Caco-2 (cell line): ENCODE data around the gene REP15. TPM values are rescaled to one million over a fixed set of nuclear protein-coding genes. Genes with fewer than 3 reads are reported as not detected.

Source experiments
- BruUV-seq: library from RNA; stranded (reverse); fragments of 400-500 nt; replicated peaks from 2 replicates; lab custom pipeline; 2021; lab: Mats Ljungman, UMichigan
- CTCF ChIA-PET: fragments of 300-600 bp; sonication (Branson Sonifier 250); formaldehyde crosslinking; loops from one replicate; lab custom pipeline; 2022; ENCODE audit warnings: antibody characterized with exemption; lab: Charles Lee
- POLR2A ChIA-PET: fragments of 300-600 bp; sonication (Branson Sonifier 250); formaldehyde crosslinking; loops from one replicate; lab custom pipeline; 2022; ENCODE audit warnings: antibody characterized with exemption; lab: Charles Lee
- DNase-seq, 2 experiments: peaks; one replicate each; pipeline versions ENCODE4 v3.0.0 to v3.0.0-alpha.2; 2020 to 2022
- H3K27me3 ChIP-seq: replicated peaks from 2 replicates; pipeline ENCODE4 v1.6.0; 2011; ENCODE audit warnings: low read length; ENCODE audit not compliant: control insufficient read depth, insufficient read depth
- H3K36me3 ChIP-seq: 2 replicates; pipeline ENCODE4 v1.5.1; 2011; ENCODE audit warnings: low read length; ENCODE audit not compliant: control insufficient read depth, insufficient read depth
- H3K4me1 ChIP-seq: fragments of 250-450 bp; sonication (Bioruptor Pico); 2 replicates; pipeline ENCODE4 v1.5.1; 2020; ENCODE audit warnings: mild to moderate bottlenecking
- H3K4me3 ChIP-seq: 2 replicates; pipeline ENCODE4 v1.5.1; 2011; ENCODE audit warnings: low read depth, mild to moderate bottlenecking, control low read depth, low read length
- H3K9me3 ChIP-seq: fragments of 250-450 bp; sonication (Bioruptor Pico); 2 replicates; pipeline ENCODE4 v1.5.1; 2020; ENCODE audit warnings: mild to moderate bottlenecking, moderate library complexity
- H3K27ac Mint-ChIP-seq: one replicate; pipeline ENCODE4 v1.8.0; 2022; ENCODE audit warnings: mixed read lengths; ENCODE audit not compliant: unreplicated experiment
- H3K27me3 Mint-ChIP-seq: one replicate; pipeline ENCODE4 v1.8.0; 2022; ENCODE audit warnings: mixed read lengths; ENCODE audit not compliant: insufficient read depth, unreplicated experiment
- H3K36me3 Mint-ChIP-seq: one replicate; pipeline ENCODE4 v1.8.0; 2022; ENCODE audit warnings: mild to moderate bottlenecking, mixed read lengths; ENCODE audit not compliant: insufficient read depth, unreplicated experiment
- H3K4me1 Mint-ChIP-seq: one replicate; pipeline ENCODE4 v1.8.0; 2022; ENCODE audit warnings: low read depth, mixed read lengths; ENCODE audit not compliant: unreplicated experiment
- H3K4me3 Mint-ChIP-seq: one replicate; pipeline ENCODE4 v1.8.0; 2022; ENCODE audit warnings: mild to moderate bottlenecking, moderate library complexity, mixed read lengths; ENCODE audit not compliant: unreplicated experiment
- H3K9me3 Mint-ChIP-seq: one replicate; pipeline ENCODE4 v1.8.0; 2022; ENCODE audit warnings: mixed read lengths; ENCODE audit not compliant: unreplicated experiment
- CTCF ChIP-seq, 2 experiments: fragments of 200-600 bp in 1 of 2; IDR thresholded peaks; 1 replicate in 1 of 2; 2 replicates in 1 of 2; pipeline versions ENCODE4 v1.5.1 to v1.8.0; 2011 to 2022; ENCODE audit warnings: antibody characterized with exemption in 1 of 2, control low read depth in 1 of 2, inconsistent platforms in 1 of 2, low read depth in 1 of 2, low read length in 1 of 2, mild to moderate bottlenecking in 1 of 2, moderate library complexity in 1 of 2; ENCODE audit not compliant: insufficient read depth in 1 of 2, severe bottlenecking in 1 of 2, unreplicated experiment in 1 of 2
- intact Hi-C: fragments of 100-400 bp; cut with micrococcal nuclease; formaldehyde crosslinking; loops from one replicate; pipeline ENCODE4 v1.10.0; 2022; ENCODE audit not compliant: unreplicated experiment
- total RNA-seq: library from RNA; stranded (reverse); gene quantifications from 2 replicates; pipeline ENCODE4 v1.2.3, GENCODE V29; 2022

Gene REP15
- total RNA-seq, 1 experiment from 2014 or later: 2.3 TPM

GRCh38 chr12:27682534-27682933, 13.7 kb upstream of the REP15 start:
- no peak overlapping the region for H3K4me3 ChIP-seq
- POLR2A ChIA-PET: no interaction called here
- Mint-ChIP-seq H3K9me3 (no peaks in the 10 kb centered on the region), H3K27me3 (no peaks in the 10 kb centered on the region), H3K27ac (no peak overlapping the region), H3K4me1 (peaks cover 6% of the 10 kb centered on the region), H3K36me3 (peaks cover 72% of the 10 kb centered on the region), H3K4me3 (no peak overlapping the region)
- DNase-seq: no peak
- no peaks in the 10 kb centered on the region for H3K27me3 ChIP-seq
- no TSS peak for BruUV-seq
- CTCF ChIA-PET: no interaction called here
- no peaks in the 10 kb centered on the region for H3K9me3 ChIP-seq
- H3K36me3 ChIP-seq: peaks cover 3% of the 10 kb centered on the region; the same call in 1 of the 2 replicates
- no peak for TF ChIP-seq CTCF (IDR thresholded peaks at IDR 0.05; ENCODE audit: insufficient read depth in 1 of 2, low read depth in 1 of 2, low read length in 1 of 2, severe bottlenecking in 1 of 2, unreplicated experiment in 1 of 2)
- H3K4me1 ChIP-seq: peaks cover 5% of the 10 kb centered on the region; the same call in 1 of the 2 replicates
- intact Hi-C loops: no loop called here

DNA sequence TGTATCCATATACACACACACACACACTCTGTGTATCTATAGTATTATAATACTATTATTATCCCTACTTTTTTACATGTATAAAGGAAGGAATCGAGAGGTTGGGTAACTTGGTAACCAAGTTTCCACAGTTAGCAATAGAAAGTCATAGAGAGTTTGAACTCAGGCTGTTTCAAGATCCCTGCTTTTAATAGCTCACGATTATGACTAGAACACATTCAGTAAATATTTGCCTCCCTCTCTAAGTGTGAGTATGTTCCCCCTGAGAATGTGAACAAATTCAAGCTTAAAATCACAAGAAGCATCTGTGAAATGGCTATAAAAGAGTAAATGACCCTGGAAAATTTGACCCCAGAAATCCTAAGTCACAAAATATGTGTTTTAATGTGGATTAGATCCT, 11.0 kb upstream of the REP15 start:
- intact Hi-C loops: no loop called here
- Histone ChIP-seq H3K4me3 (no peak overlapping the region), H3K27me3 (no peaks in the 10 kb centered on the region), H3K4me1 (peaks cover 5% of the 10 kb centered on the region; the same call in 1 of the 2 replicates), H3K9me3 (no peaks in the 10 kb centered on the region), H3K36me3 (peaks cover 5% of the 10 kb centered on the region)
- no peak for TF ChIP-seq CTCF (IDR thresholded peaks at IDR 0.05; ENCODE audit: insufficient read depth in 1 of 2, low read depth in 1 of 2, low read length in 1 of 2, severe bottlenecking in 1 of 2, unreplicated experiment in 1 of 2)
- Mint-ChIP-seq H3K4me1 (peaks cover 11% of the 10 kb centered on the region), H3K9me3 (no peaks in the 10 kb centered on the region), H3K27me3 (no peaks in the 10 kb centered on the region), H3K27ac (no peak overlapping the region), H3K36me3 (peaks cover 77% of the 10 kb centered on the region), H3K4me3 (no peak overlapping the region)
- CTCF ChIA-PET: no interaction called here
- POLR2A ChIA-PET: no interaction called here
- no TSS peak for BruUV-seq
- DNase-seq: no peak

DNA sequence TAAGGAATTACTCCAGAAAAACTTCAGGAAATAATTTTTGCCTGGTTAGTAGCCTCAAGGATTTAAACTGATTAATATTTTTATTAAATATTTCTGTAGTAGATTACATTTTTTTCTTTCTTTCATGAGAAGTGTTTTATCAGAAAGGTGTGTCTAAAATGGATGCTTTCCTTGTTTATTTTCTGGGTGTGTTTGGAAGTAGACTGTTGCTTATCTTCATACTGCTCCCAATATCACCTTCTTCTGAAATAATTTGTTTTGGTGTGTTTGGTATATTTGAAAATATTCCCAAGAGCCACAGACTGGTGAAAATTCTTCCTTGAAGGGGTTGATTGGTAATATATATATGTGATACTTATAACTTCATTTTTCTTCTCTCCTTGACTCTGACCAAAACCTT, 10.1 kb upstream of the REP15 start:
- Histone ChIP-seq H3K27me3 (no peaks in the 10 kb centered on the region), H3K9me3 (no peaks in the 10 kb centered on the region), H3K4me1 (peaks cover 5% of the 10 kb centered on the region; the same call in 1 of the 2 replicates), H3K4me3 (no peak overlapping the region), H3K36me3 (peaks cover 6% of the 10 kb centered on the region)
- POLR2A ChIA-PET: no interaction called here
- CTCF ChIA-PET: no interaction called here
- Mint-ChIP-seq H3K27me3 (no peaks in the 10 kb centered on the region), H3K4me1 (peaks cover 11% of the 10 kb centered on the region), H3K27ac (no peak overlapping the region), H3K9me3 (no peaks in the 10 kb centered on the region), H3K36me3 (peaks cover 80% of the 10 kb centered on the region), H3K4me3 (no peak overlapping the region)
- intact Hi-C loops: no loop called here
- TF ChIP-seq CTCF (IDR thresholded peaks at IDR 0.05; ENCODE audit: insufficient read depth in 1 of 2, low read depth in 1 of 2, low read length in 1 of 2, severe bottlenecking in 1 of 2, unreplicated experiment in 1 of 2): no peak
- BruUV-seq: no TSS peak
- no peak for DNase-seq
